ES-I3 (cell line): ENCODE data around the gene MAML1.
A peak's percentile ranks its signal among the peaks of the same experiment; 100 is the strongest.

Source experiments
- H3K36me3 ChIP-seq: 2 replicates; pipeline ENCODE4 v1.6.1; 2013; ENCODE audit warnings: mild to moderate bottlenecking, low read length, control low read depth, moderate library complexity; ENCODE audit not compliant: insufficient read depth
- H3K4me1 ChIP-seq: 2 replicates; pipeline ENCODE4 v1.6.1; 2013; ENCODE audit warnings: mild to moderate bottlenecking, control low read depth, low read length; ENCODE audit not compliant: insufficient read depth
- H3K9ac ChIP-seq: 2 replicates; pipeline ENCODE4 v1.6.1; 2013; ENCODE audit warnings: low read depth, mild to moderate bottlenecking, low read length, moderate library complexity
- H3K9me3 ChIP-seq: 2 replicates; pipeline ENCODE4 v1.6.1; 2013; ENCODE audit warnings: mild to moderate bottlenecking, low read length, moderate library complexity; ENCODE audit not compliant: control insufficient read depth, insufficient read depth

Gene MAML1

GRCh38 chr5:179753971-179754370 lies 21.3 kb downstream of the MAML1 start:
- H3K36me3 ChIP-seq = no peaks in the 10 kb centered on the region; the same call in 1 of the 2 replicates
- no peak overlapping the region for H3K9ac ChIP-seq
- H3K4me1 ChIP-seq = peaks cover 14% of the 10 kb centered on the region
- no peaks in the 10 kb centered on the region for H3K9me3 ChIP-seq

GRCh38 chr5:179755022-179755421 lies 22.4 kb downstream of the MAML1 start:
- H3K9ac ChIP-seq = no peak overlapping the region
- H3K9me3 ChIP-seq = no peaks in the 10 kb centered on the region
- no peaks in the 10 kb centered on the region; the same call in 1 of the 2 replicates for H3K36me3 ChIP-seq
- H3K4me1 ChIP-seq = peaks cover 19% of the 10 kb centered on the region

- Histone ChIP-seq H3K9me3 (no peaks in the 10 kb centered on the region), H3K36me3 (no peaks in the 10 kb centered on the region; the same call in 1 of the 2 replicates), H3K4me1 (peaks cover 42% of the 10 kb centered on the region), H3K9ac (no peak overlapping the region)
Observed at GRCh38 chr5:179758955-179759354, 26.3 kb downstream of the MAML1 start.

- H3K9ac ChIP-seq = no peak overlapping the region
- H3K4me1 ChIP-seq = peaks cover 37% of the 10 kb centered on the region
- H3K36me3 ChIP-seq = no peaks in the 10 kb centered on the region; the same call in 1 of the 2 replicates
- no peaks in the 10 kb centered on the region for H3K9me3 ChIP-seq
Observed at GRCh38 chr5:179759581-179760551, 27.2 kb downstream of the MAML1 start.

- Histone ChIP-seq H3K9me3 (no peaks in the 10 kb centered on the region), H3K9ac (no peak overlapping the region), H3K36me3 (no peaks in the 10 kb centered on the region; the same call in 1 of the 2 replicates), H3K4me1 (peaks cover 49% of the 10 kb centered on the region)
Observed at GRCh38 chr5:179762079-179762780, 29.6 kb downstream of the MAML1 start.

- Histone ChIP-seq H3K4me1 (peaks cover 49% of the 10 kb centered on the region), H3K9me3 (no peaks in the 10 kb centered on the region), H3K9ac (no peak overlapping the region), H3K36me3 (no peaks in the 10 kb centered on the region; the same call in 1 of the 2 replicates)
Observed at GRCh38 chr5:179762781-179763176, 30.2 kb downstream of the MAML1 start.

- Histone ChIP-seq H3K9me3 (no peaks in the 10 kb centered on the region), H3K4me1 (peaks cover 49% of the 10 kb centered on the region), H3K36me3 (no peaks in the 10 kb centered on the region; the same call in 1 of the 2 replicates), H3K9ac (peak overlapping the region; percentile 9; the same call in 1 of the 2 replicates)
Observed at GRCh38 chr5:179763215-179763945, 30.8 kb downstream of the MAML1 start.

- Histone ChIP-seq H3K9me3 (no peaks in the 10 kb centered on the region), H3K9ac (no peak overlapping the region), H3K4me1 (peaks cover 49% of the 10 kb centered on the region), H3K36me3 (peaks cover 2% of the 10 kb centered on the region; the same call in 1 of the 2 replicates)
Observed at GRCh38 chr5:179764056-179764455, 31.4 kb downstream of the MAML1 start.

- peaks cover 42% of the 10 kb centered on the region for H3K4me1 ChIP-seq
- no peak overlapping the region for H3K9ac ChIP-seq
- H3K36me3 ChIP-seq = peaks cover 7% of the 10 kb centered on the region
- no peaks in the 10 kb centered on the region for H3K9me3 ChIP-seq
Observed at GRCh38 chr5:179765400-179765799, 32.8 kb downstream of the MAML1 start.

GRCh38 chr5:179766021-179766725 lies 33.6 kb downstream of the MAML1 start:
- Histone ChIP-seq H3K9me3 (no peaks in the 10 kb centered on the region), H3K36me3 (peaks cover 9% of the 10 kb centered on the region), H3K9ac (no peak overlapping the region), H3K4me1 (peaks cover 42% of the 10 kb centered on the region)

- no peaks in the 10 kb centered on the region for H3K9me3 ChIP-seq
- H3K4me1 ChIP-seq = peaks cover 39% of the 10 kb centered on the region
- H3K36me3 ChIP-seq = peaks cover 14% of the 10 kb centered on the region
- H3K9ac ChIP-seq = no peak overlapping the region
Observed at GRCh38 chr5:179766726-179767455, 34.3 kb downstream of the MAML1 start.

- H3K36me3 ChIP-seq = peaks cover 15% of the 10 kb centered on the region
- H3K4me1 ChIP-seq = peaks cover 32% of the 10 kb centered on the region
- no peak overlapping the region for H3K9ac ChIP-seq
- H3K9me3 ChIP-seq = no peaks in the 10 kb centered on the region
Observed at GRCh38 chr5:179767496-179768100, 35.0 kb downstream of the MAML1 start.
